HG02981 (cell line): ENCODE results near the gene COPE.

Source experiments
- ATAC-seq: cut with Tn5 transposase; IDR thresholded peaks from one replicate; pipeline ENCODE4 v1.9.1; 2021; ENCODE audit warnings: mild to moderate bottlenecking, moderate library complexity; ENCODE audit not compliant: unreplicated experiment

The COPE gene

DNA sequence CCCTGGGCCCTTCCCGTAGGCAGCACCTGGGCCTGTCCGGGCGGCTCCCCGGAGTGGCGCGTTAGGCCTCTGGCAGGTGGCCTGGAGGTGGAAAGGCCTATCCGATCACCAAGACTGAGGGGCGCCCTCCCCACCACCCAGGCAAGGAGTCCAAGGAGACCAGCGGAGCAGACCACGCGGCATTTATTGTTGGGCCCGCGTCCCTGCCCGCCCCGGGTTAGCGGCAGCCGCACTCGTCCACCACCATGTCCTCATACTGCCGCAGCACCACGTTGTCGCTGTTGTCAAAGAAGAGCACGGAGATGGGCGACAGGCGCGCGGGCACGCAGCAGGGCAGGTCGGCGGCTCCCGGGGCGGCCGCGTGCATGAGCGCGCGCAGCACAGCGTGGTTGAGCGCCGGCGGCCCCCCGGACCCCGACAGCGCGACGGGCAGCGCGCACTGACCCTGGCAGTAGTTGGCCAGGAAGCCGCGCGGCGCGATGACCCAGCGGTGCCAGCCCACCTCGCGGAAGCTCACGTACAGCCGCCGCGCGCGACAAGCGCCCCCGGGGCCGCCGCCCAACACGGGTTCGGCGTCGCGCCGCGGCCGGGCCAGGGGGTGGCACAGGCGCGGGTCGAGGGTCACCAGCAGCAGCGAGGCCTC lies 50.7 kb downstream of the COPE start:
- ATAC-seq: no peak

DNA sequence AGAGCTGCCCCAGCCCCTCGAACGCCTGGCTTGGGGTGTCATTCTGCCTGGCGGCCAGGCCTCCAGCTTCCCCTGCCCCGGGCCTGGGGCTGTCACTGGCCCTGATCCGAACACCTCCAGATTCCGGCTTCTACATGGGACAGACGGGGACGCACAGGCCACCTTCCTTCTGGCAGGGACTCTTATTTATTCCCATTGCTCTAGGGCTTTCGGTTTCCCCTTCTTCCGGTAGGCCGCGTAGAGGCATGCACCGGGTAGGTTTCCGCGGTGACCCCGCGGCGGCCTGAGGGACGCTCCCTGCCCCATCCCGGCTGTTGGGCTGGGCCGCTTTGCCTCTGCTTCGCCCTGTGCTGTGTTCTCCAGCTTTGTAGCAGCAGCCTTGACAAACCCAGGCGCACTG lies 51.4 kb downstream of the COPE start:
- no peak for ATAC-seq

GRCh38 chr19:18867199-18867598 lies 52.0 kb downstream of the COPE start:
- ATAC-seq: no peak

GRCh38 chr19:18866800-18867123 lies 52.4 kb downstream of the COPE start:
- ATAC-seq: no peak

GRCh38 chr19:18865973-18866799 lies 53.0 kb downstream of the COPE start:
- no peak for ATAC-seq

- no peak for ATAC-seq
Measured at GRCh38 chr19:18865106-18865972, 53.8 kb downstream of the COPE start.

DNA sequence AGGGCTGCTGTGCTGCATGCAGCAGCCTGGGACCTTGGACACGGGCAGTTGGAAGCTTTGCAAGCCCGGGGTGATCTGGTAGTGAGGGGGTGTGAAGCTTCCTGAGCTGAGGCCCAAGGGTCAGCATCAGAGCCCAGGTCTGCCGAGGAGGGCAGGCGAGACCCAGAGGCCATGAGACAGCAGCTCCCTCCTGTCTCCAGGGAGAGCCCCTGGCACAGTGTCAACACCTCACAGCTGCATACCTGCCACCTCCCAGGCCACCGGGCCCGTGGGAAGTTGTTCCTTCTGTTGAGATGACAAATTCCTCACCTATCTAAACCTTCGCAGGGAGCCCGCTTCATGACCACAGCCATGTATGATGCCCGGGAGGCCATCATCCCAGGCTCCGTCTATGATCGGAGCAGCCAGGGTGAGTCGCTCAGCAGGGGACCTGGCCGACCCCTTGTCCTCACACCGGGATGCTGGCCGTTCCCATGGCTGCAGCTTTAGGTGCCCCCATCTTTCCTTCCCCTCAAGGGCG lies 55.3 kb downstream of the COPE start:
- no peak for ATAC-seq

GRCh38 chr19:18862976-18863842 lies 56.0 kb downstream of the COPE start:
- no peak for ATAC-seq

- no peak for ATAC-seq
Measured at GRCh38 chr19:18861917-18862316, 57.3 kb downstream of the COPE start.

GRCh38 chr19:18861235-18861634 lies 58.0 kb downstream of the COPE start:
- ATAC-seq: no peak

GRCh38 chr19:18860725-18861124 lies 58.5 kb downstream of the COPE start:
- no peak for ATAC-seq

DNA sequence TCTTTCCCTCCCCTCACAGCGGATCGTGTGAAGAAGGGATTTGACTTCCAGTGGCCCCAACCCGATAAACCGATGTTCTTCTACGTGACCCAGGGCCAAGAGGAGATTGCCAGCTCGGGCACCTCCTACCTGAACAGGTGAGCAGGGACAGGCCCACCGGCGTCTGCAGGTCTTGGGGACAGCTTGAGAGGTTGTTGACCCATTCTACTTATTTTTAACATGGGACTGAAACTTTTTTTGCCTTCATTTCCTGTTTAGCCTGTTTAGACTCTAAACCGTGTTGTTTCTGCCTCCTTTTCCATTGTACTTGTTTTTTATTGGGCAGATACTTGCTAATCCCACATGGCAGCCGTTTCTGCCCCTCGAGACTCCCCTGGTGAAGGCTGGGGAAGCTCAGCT lies 58.9 kb downstream of the COPE start:
- no peak for ATAC-seq

GRCh38 chr19:18859676-18860301 lies 59.4 kb downstream of the COPE start:
- ATAC-seq: no peak

- no peak for ATAC-seq
Measured at GRCh38 chr19:18858906-18859646, 60.1 kb downstream of the COPE start.

DNA sequence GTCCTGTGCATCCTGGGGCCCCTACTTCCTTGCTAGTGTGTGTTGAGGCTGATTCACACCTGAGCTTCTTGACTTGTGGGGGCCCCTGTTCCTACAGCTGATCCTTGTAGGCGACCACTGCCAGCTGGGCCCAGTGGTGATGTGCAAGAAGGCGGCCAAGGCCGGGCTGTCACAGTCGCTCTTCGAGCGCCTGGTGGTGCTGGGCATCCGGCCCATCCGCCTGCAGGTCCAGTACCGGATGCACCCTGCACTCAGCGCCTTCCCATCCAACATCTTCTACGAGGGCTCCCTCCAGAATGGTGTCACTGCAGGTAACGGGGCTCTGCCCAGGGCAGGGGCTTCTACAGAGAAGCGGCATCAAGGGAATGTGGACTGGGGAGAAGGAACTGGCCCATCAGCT lies 62.0 kb downstream of the COPE start:
- no peak for ATAC-seq

DNA sequence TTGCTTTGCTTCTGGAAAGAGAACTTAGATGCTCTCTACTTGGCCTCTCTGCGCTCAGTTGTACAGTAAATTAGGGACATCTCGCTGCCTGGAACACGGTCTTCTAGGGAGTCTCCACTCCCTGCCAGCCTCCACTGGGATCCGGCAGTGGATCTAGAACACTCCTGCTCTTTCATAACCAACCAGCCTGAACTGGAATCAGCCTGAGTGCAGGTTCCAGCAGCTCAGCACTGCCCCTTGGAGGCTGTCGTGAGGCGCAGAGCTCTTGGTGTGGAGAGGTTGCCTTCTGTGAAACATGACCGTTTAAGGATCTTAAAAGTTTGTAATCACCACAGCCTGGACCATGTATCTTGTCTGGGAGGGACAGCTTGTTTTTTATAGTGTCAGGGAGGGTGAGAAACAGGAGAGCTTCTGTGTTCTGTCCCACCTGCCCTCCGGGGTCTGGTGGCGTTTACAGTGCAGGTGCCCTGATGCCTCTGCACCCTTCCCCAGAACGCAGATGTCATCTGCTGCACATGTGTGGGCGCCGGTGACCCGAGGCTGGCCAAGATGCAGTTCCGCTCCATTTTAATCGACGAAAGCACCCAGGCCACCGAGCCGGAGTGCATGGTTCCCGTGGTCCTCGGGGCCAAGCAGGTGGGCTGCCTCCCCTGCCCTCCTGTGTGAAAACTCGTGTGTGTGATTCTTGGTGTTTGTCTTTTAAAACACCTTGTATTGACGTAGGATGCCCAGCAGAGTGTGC lies 62.6 kb downstream of the COPE start:
- no peak for ATAC-seq

DNA sequence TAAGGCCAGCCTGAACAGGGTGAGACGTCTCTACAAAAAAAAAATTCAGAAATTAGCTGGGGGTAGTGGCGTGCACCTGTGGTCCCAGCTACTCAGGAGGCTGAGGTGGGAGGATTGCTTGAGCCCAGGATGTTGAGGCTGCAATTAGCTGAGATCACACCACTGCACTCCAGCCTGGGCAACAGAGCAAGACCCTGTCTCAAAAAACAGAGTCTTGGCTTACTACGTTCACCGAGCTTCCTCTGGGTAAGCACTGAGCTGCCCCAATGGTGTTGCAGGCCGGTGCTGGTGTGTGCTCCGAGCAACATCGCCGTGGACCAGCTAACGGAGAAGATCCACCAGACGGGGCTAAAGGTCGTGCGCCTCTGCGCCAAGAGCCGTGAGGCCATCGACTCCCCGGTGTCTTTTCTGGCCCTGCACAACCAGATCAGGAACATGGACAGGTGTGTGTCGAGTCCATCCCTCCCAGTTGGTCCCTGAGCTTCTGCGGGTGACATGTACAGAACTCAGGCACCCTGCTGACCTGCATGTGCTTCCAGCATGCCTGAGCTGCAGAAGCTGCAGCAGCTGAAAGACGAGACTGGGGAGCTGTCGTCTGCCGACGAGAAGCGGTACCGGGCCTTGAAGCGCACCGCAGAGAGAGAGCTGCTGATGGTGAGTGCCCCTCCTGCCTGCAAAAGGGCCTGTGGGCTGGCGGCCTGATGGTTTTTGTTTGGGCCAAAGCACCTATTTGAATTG lies 63.4 kb downstream of the COPE start:
- ATAC-seq: no peak

DNA sequence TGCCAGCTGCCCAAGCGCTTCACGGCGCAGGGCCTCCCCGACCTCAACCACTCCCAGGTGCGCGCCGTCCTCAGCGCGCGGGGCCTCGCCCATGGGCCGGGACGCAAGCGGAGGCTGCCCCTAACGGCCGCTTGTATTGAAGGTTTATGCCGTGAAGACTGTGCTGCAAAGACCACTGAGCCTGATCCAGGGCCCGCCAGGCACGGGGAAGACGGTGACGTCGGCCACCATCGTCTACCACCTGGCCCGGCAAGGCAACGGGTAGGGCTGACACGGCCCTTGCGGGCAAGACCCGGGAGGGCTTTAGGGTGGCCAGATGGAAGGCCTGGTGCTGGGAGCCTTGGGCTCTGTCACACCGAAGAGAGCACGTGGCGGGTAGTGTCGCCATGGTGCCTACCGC lies 64.2 kb downstream of the COPE start:
- no peak for ATAC-seq
